K562 (cell line): ENCODE results near the gene SPATA25. TPM values are rescaled to one million over a fixed set of nuclear protein-coding genes. Genes with fewer than 3 reads are reported as not detected.

Source experiments
- ARID1B ChIP-seq: fragments of 450-650 bp; IDR thresholded peaks from 2 replicates; pipeline ENCODE4 v1.6.1; 2016; ENCODE audit warnings: antibody characterized with exemption, mild to moderate bottlenecking, inconsistent platforms
- CBFB ChIP-seq: sonication (generic); formaldehyde crosslinking; IDR thresholded peaks from 2 replicates; pipeline ENCODE4 v1.4.0; 2020; ENCODE audit warnings: mild to moderate bottlenecking, missing genetic modification reagents
- ELF1 ChIP-seq: fragments of 200-800 bp; sonication (Bioruptor generic); IDR thresholded peaks from 2 replicates; pipeline ENCODE4 v1.6.1; 2016; ENCODE audit warnings: missing genetic modification characterization, missing compliant biosample characterization
- EZH2 ChIP-seq: IDR thresholded peaks from 2 replicates; pipeline ENCODE4 v1.6.1; 2012; ENCODE audit warnings: low read depth, mild to moderate bottlenecking, inconsistent platforms, low read length, borderline replicate concordance
- GMEB1 ChIP-seq: fragments of 250-450 bp; sonication (Bioruptor Pico); IDR thresholded peaks from 2 replicates; pipeline ENCODE4 v1.4.0; 2020; ENCODE audit warnings: mild to moderate bottlenecking
- LEF1 ChIP-seq: fragments of 450-650 bp; IDR thresholded peaks from 2 replicates; pipeline ENCODE4 v1.6.1; 2016; ENCODE audit warnings: mild to moderate bottlenecking
- MAZ ChIP-seq, 2 experiments: fragments of 450-650 bp in 1 of 2; sonication (generic) in 1 of 2; formaldehyde crosslinking; IDR thresholded peaks in 1 of 2; conservative IDR thresholded peaks in 1 of 2; 2 replicates each; pipeline versions ENCODE4 v1.4.0 to v1.5.0; 2020; ENCODE audit warnings: mild to moderate bottlenecking in 1 of 2, missing genetic modification reagents in 1 of 2
- MTA2 ChIP-seq: fragments of 450-650 bp; IDR thresholded peaks from 2 replicates; pipeline ENCODE4 v1.6.1; 2016; ENCODE audit warnings: low read depth
- MXI1 ChIP-seq: IDR thresholded peaks from 2 replicates; pipeline ENCODE4 v1.6.1; 2011; ENCODE audit warnings: low read depth, mild to moderate bottlenecking, improper control_type of control experiment, low read length
- NBN ChIP-seq: fragments of 450-650 bp; IDR thresholded peaks from 2 replicates; pipeline ENCODE4 v1.6.1; 2016; ENCODE audit warnings: low read depth, mild to moderate bottlenecking
- NFE2L1 ChIP-seq: fragments of 450-650 bp; IDR thresholded peaks from 2 replicates; pipeline ENCODE4 v1.6.1; 2016; ENCODE audit warnings: missing genetic modification characterization, low read depth, mild to moderate bottlenecking, missing compliant biosample characterization, moderate library complexity, borderline replicate concordance
- NR2C2 ChIP-seq, 2 experiments: fragments of 200-800 bp in 1 of 2; sonication (Bioruptor generic) in 1 of 2; sonication (generic) in 1 of 2; formaldehyde crosslinking in 1 of 2; IDR thresholded peaks; 2 replicates each; pipeline versions ENCODE4 v1.6.1 to v1.8.0; 2016 to 2022; ENCODE audit warnings: mild to moderate bottlenecking in 1 of 2, missing compliant biosample characterization in 1 of 2, missing genetic modification characterization in 1 of 2, missing genetic modification reagents in 1 of 2
- PRDM10 ChIP-seq: fragments of 450-650 bp; IDR thresholded peaks from 2 replicates; pipeline ENCODE4 v1.6.1; 2018; ENCODE audit not compliant: partially characterized antibody
- PREB ChIP-seq: sonication (generic); formaldehyde crosslinking; IDR thresholded peaks from 2 replicates; pipeline ENCODE4 v1.8.1; 2023; ENCODE audit warnings: mild to moderate bottlenecking, missing genetic modification reagents
- RCOR1 ChIP-seq, 2 experiments: IDR thresholded peaks; 2 replicates each; pipeline ENCODE4 v1.6.1; 2012; ENCODE audit warnings: low read depth in 2 of 2, low read length in 2 of 2, borderline replicate concordance in 1 of 2, improper control_type of control experiment in 1 of 2
- SLC30A9 ChIP-seq: fragments of 250-450 bp; sonication (Bioruptor Pico); IDR thresholded peaks from 2 replicates; pipeline ENCODE4 v1.8.0; 2022; ENCODE audit warnings: mild to moderate bottlenecking, moderate library complexity
- THAP12 ChIP-seq: fragments of 250-450 bp; sonication (Bioruptor Pico); IDR thresholded peaks from 2 replicates; pipeline ENCODE4 v1.9.0; 2021; ENCODE audit warnings: mild to moderate bottlenecking, inconsistent platforms
- ZC3H4 ChIP-seq: sonication (generic); formaldehyde crosslinking; IDR thresholded peaks from 2 replicates; pipeline ENCODE4 v1.9.0; 2021; ENCODE audit warnings: missing genetic modification reagents, borderline replicate concordance
- ZNF695 ChIP-seq: fragments of 450-650 bp; formaldehyde crosslinking; IDR thresholded peaks from 2 replicates; pipeline ENCODE4 v1.4.0; 2020; ENCODE audit warnings: mild to moderate bottlenecking, moderate library complexity
- polyA plus RNA-seq, 8 experiments: library from polyadenylated mRNA; depleted of rRNA in 4 of 8; stranded (reverse) in 5 of 8; unstranded in 3 of 8; fragments of >200 nt; fragmentation: Nextera tagmentation in 2 of 8; fragmentation: Illumina TruSeq in 1 of 8; extraction: Ambion mirVana in 2 of 8; extraction: Trizol in 1 of 8; gene quantifications; 2 replicates each; pipeline versions ENCODE4 v1.2.1 to v1.2.3, GENCODE V29; 2011 to 2014; ENCODE audit warnings: inconsistent platforms in 1 of 8, missing spikeins in 1 of 8
- total RNA-seq, 7 experiments: library from RNA; depleted of rRNA in 6 of 7; stranded (reverse); fragments of >200 nt in 6 of 7; fragmentation: Illumina TruSeq in 2 of 7; extraction: Trizol in 2 of 7; gene quantifications; 2 replicates each; pipeline versions ENCODE4 v1.2.1 to v1.2.3, GENCODE V29; 2011 to 2021; ENCODE audit warnings: low replicate concordance in 1 of 7

Gene SPATA25
- total and polyA plus RNA-seq, 9 of the 15 experiments (the other 6 are each of a cell fraction or from before 2014, with no cell fraction given), result 0.21 to 0.95 (median 0.53) TPM; not detected in 3

DNA sequence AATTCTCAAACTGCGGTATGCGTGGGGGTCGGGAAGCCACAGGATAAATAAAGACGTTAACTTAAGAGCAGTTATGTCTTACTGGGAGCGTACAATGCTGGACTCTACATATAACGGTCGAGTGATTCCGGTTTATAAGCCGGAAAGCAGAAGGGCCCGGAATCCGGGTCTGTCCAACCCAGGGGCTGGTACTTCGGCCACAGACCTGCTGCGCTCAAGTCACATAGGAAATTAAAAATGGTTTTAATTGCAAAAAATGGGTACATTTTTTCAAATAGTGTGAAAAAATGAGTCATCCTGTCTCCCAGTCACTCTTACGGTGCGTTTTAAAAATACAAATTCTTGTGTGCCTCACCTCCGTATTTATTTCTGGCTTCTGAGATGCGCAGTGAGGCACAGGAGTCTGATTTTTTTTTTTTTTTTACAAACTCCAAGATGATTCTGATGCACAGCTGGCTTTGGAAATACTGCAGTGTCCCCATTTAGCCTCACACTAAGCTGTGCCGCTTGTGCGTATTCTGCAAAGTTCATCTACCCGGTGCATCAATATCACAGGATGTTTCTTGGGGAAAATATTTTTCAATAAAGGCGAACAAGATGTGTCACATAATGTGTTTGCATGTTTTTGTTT lies 48.1 kb upstream of the SPATA25 start (continued):
- TF ChIP-seq GMEB1 (CRISPR knock-in tag) (no peak), PRDM10 (peak; percentile 63), ZC3H4 (no peak), RCOR1 (IDR thresholded peaks at IDR 0.05; ENCODE audit: borderline replicate concordance in 1 of 2, low read depth in 2 of 2, low read length in 2 of 2) (peak; percentile 98 to 100), EZH2 (no peak), ARID1B (peak; percentile 94), MXI1 (peak; percentile 43; the same call in 1 of the 2 replicates), NBN (peak; percentile 86), ELF1 (peak; percentile 34), MTA2 (peak; percentile 71; the same call in 1 of the 2 replicates), MAZ (CRISPR knock-in tag; conservative IDR thresholded peaks at IDR 0.05 in 1 of 2, IDR thresholded peaks at IDR 0.05 in 1 of 2) (0 out of 4 replicates have a peak, but pooled peaks of 1 of the 2 experiments have one; percentile 10), LEF1 (peak; percentile 87), SLC30A9 (CRISPR knock-in tag) (no peak), NR2C2 (CRISPR knock-in tag; IDR thresholded peaks at IDR 0.05) (no peak), NR2C2 (tag; IDR thresholded peaks at IDR 0.05) (peak; percentile 52; the same call in 1 of the 2 replicates), PREB (no peak), THAP12 (CRISPR knock-in tag) (no peak), CBFB (CRISPR knock-in tag) (peak; percentile 94), NFE2L1 (no peak), ZNF695 (CRISPR knock-in tag) (no peak)
